ENCODE measurements around the gene ERFE. TPM values are rescaled to one million over a fixed set of nuclear protein-coding genes. Genes with fewer than 3 reads are reported as not detected.

Gene ERFE
- total RNA-seq, 2 experiments from 2014 or later: 0.99 to 1.0 TPM

DNA sequence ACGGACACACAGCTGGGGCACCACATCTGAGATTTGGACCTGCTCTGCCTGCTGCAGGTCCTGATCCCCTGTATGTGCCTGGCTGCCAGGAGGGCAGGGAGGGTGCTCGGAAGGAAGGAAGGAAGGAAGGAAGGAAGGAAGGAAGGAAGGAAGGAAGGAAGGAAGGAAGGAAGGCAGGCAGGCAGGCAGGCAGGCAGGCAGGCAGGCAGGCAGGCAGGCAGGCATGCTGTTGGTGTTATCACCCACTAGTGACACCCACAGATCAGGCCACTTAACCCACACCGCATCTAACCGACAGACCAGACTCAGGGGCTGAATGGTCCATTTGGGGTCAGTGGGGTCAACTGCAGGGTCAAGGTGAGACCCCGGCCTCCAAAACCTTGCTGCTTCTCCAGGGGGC lies 14.5 kb upstream of the ERFE start:
- H3K4me3 Mint-ChIP-seq: no peak overlapping the region
- TF ChIP-seq, protein P1, sequence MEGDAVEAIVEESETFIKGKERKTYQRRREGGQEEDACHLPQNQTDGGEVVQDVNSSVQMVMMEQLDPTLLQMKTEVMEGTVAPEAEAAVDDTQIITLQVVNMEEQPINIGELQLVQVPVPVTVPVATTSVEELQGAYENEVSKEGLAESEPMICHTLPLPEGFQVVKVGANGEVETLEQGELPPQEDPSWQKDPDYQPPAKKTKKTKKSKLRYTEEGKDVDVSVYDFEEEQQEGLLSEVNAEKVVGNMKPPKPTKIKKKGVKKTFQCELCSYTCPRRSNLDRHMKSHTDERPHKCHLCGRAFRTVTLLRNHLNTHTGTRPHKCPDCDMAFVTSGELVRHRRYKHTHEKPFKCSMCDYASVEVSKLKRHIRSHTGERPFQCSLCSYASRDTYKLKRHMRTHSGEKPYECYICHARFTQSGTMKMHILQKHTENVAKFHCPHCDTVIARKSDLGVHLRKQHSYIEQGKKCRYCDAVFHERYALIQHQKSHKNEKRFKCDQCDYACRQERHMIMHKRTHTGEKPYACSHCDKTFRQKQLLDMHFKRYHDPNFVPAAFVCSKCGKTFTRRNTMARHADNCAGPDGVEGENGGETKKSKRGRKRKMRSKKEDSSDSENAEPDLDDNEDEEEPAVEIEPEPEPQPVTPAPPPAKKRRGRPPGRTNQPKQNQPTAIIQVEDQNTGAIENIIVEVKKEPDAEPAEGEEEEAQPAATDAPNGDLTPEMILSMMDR (IDR thresholded peaks at IDR 0.05): no peak
- no peak overlapping the region for H3K27ac Mint-ChIP-seq
- CTCF ChIA-PET: no interaction called here
- ATAC-seq (no peak), DNase-seq (no peak)
- H3K9me3 Mint-ChIP-seq: no peaks in the 10 kb centered on the region
- H3K27me3 Mint-ChIP-seq: no peaks in the 10 kb centered on the region
- intact Hi-C loops (cut with micrococcal nuclease): no loop called here
- POLR2A ChIA-PET: no interaction called here
- H3K4me1 Mint-ChIP-seq (ENCODE audit: low read depth): peaks cover 11% of the 10 kb centered on the region
- no peaks in the 10 kb centered on the region for H3K36me3 Mint-ChIP-seq (ENCODE audit: low read depth)

DNA sequence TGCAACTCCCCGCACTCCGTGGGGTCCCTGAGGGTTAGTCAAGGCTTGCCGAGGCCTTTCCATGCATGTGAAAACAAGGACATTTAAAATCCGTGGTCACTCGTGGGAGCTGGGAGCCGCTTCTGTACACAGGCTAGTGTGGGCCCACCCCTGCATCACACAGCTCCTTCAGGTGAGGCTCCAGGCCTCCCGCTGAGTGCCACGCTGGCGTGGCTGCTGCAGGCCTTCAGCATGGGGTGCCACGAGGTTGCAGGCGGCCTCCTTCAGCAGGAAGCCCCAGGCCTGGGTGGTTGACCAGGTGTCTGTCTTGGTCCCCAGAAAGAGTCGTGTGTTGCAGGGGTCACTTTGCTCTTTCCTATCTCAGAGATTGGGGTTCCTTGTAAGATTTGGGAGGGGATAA lies 13.7 kb upstream of the ERFE start:
- DNase-seq (no peak), ATAC-seq (no peak)
- Mint-ChIP-seq H3K4me3 (no peak overlapping the region), H3K9me3 (no peaks in the 10 kb centered on the region), H3K4me1 (ENCODE audit: low read depth) (peaks cover 11% of the 10 kb centered on the region), H3K27me3 (no peaks in the 10 kb centered on the region), H3K27ac (no peak overlapping the region), H3K36me3 (ENCODE audit: low read depth) (no peaks in the 10 kb centered on the region)
- POLR2A ChIA-PET: no interaction called here
- TF ChIP-seq, protein P1 (IDR thresholded peaks at IDR 0.05): no peak
- intact Hi-C loops (cut with micrococcal nuclease): no loop called here
- CTCF ChIA-PET: no interaction called here

DNA sequence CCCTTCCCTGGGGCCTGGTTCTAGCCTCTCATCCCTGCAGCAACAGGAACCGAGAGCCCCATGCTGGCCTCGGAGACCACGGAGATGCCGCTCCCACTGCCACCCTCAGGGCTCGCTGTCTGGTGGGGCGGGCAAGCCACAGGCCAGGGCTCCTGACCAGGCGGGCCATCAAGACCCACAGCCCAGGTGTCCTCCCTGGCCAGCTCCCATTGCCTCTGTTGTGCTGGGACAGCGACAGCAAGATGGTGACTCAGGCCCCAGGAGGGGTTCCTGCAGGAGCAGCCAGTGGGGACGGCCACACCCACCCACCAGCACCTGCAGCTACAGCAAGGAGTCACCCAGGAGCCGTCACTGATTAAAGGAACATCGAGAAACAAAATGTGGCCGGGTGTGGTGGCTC lies 12.9 kb upstream of the ERFE start:
- H3K9me3 Mint-ChIP-seq: no peaks in the 10 kb centered on the region
- peaks cover 11% of the 10 kb centered on the region for H3K4me1 Mint-ChIP-seq (ENCODE audit: low read depth)
- TF ChIP-seq, protein P1 (IDR thresholded peaks at IDR 0.05): no peak
- DNase-seq (no peak), ATAC-seq (no peak)
- CTCF ChIA-PET: no interaction called here
- no peaks in the 10 kb centered on the region for H3K27me3 Mint-ChIP-seq
- H3K27ac Mint-ChIP-seq: no peak overlapping the region
- H3K4me3 Mint-ChIP-seq: no peak overlapping the region
- no peaks in the 10 kb centered on the region for H3K36me3 Mint-ChIP-seq (ENCODE audit: low read depth)
- POLR2A ChIA-PET: no interaction called here
- intact Hi-C loops (cut with micrococcal nuclease): no loop called here

DNA sequence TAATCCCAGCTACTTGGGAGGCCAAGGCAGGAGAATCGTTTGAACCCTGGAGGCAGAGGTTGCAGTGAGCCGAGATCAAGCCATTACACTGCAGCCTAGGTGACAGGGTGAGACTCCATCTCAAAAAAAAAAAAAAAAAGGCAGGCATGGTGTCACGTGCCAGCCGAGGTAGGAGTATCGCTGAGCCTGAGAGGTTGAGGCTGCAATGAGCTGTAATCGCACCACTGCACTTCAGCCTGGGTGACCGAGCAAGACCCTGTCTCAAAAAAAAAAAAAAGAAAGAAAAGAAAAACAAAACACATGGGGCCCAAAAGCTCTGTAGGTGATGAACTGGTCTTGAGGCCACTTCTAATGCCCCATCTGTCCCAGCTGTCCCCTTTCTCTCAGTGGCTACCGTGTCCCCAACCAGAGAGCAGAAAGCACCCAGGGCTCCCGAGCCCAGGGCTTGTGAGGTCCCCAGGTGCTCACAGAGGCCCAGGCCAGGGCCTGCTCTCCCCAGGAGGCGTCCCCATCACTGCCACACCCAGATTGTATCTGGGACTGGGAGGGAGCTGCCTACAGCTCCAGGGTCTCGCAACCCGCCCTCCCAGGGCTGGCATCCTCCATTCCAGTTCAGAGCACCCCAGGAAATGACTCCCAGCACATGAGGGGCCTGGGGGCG lies 11.8 kb upstream of the ERFE start:
- intact Hi-C loops (cut with micrococcal nuclease): no loop called here
- no peak overlapping the region for H3K27ac Mint-ChIP-seq
- ChIA-PET CTCF (interaction anchor here (1.0 kb wide), 1 partner anchor 15 kb away, joined by 4 read pairs; no protein-coding TSS in a partner anchor), POLR2A (interaction anchor here (0.5 to 0.7 kb wide), 2 partner anchors 404 to 415 kb away, joined by 3 read pairs; no protein-coding TSS in a partner anchor)
- ATAC-seq (no peak), DNase-seq (no peak)
- H3K36me3 Mint-ChIP-seq (ENCODE audit: low read depth): no peaks in the 10 kb centered on the region
- H3K4me1 Mint-ChIP-seq (ENCODE audit: low read depth): peaks cover 5% of the 10 kb centered on the region
- H3K4me3 Mint-ChIP-seq: no peak overlapping the region
- TF ChIP-seq, protein P1 (IDR thresholded peaks at IDR 0.05): no peak
- no peaks in the 10 kb centered on the region for H3K27me3 Mint-ChIP-seq
- H3K9me3 Mint-ChIP-seq: no peaks in the 10 kb centered on the region

DNA sequence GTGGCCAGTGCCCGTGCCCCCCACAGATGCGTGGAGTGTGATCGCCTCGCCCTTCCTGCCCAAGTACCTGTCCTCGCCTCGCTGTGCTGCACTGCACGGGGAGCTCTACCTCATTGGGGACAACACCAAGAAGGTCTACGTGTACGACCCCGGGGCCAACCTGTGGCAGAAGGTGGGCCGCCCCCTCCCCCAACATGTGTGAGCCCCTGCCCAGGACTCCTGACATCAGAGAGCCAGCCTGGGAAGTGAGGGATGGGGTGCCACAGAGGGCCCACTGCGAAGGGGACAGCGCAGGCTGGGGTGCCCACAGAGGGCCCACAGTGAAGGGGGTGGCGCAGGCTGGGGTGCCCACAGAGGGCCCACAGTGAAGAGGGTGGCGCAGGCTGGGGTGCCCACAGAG lies 9.8 kb upstream of the ERFE start:
- no peak for DNase-seq
- H3K27me3 Mint-ChIP-seq: no peaks in the 10 kb centered on the region
- ChIA-PET CTCF (interaction anchor here (1.1 kb wide), 1 partner anchor 12 kb away, joined by 3 read pairs; no protein-coding TSS in a partner anchor), POLR2A (no interaction called here)
- no peaks in the 10 kb centered on the region for H3K4me1 Mint-ChIP-seq (ENCODE audit: low read depth)
- no peak for ATAC-seq
- no peaks in the 10 kb centered on the region for H3K36me3 Mint-ChIP-seq (ENCODE audit: low read depth)
- intact Hi-C loops (cut with micrococcal nuclease): no loop called here
- no peak overlapping the region for H3K27ac Mint-ChIP-seq
- no peak overlapping the region for H3K4me3 Mint-ChIP-seq
- peaks cover under 1% of the 10 kb centered on the region for H3K9me3 Mint-ChIP-seq
- TF ChIP-seq, protein P1 (IDR thresholded peaks at IDR 0.05): no peak
